CD4-positive, alpha-beta T cell treated with Interleukin-15 for 1 hour (primary cell): ENCODE data around the gene TMEM181.
"Not testable (repeated sequence)": the region's sequence is repeated elsewhere in the genome, so short reads cannot be mapped to it uniquely, and the experiment has no call there.

ENCODE experiments used
- DNase-seq: peaks from one replicate; pipeline ENCODE4 v3.0.0-alpha.2; 2020

Gene TMEM181

GRCh38 chr6:158603261-158604047, 43.6 kb downstream of the TMEM181 start:
- no peak for DNase-seq

- no peak for DNase-seq
Measured at GRCh38 chr6:158604048-158604406, 44.1 kb downstream of the TMEM181 start.

GRCh38 chr6:158605266-158605878, 45.5 kb downstream of the TMEM181 start:
- peak; percentile 30 for DNase-seq

- DNase-seq, result not testable (repeated sequence)
Measured at GRCh38 chr6:158606011-158606410, 46.1 kb downstream of the TMEM181 start.

- no peak for DNase-seq
Measured at GRCh38 chr6:158606935-158607334, 47.0 kb downstream of the TMEM181 start.

- no peak for DNase-seq
Measured at GRCh38 chr6:158607411-158608170, 47.7 kb downstream of the TMEM181 start.

GRCh38 chr6:158608221-158608620, 48.3 kb downstream of the TMEM181 start:
- DNase-seq, result no peak

GRCh38 chr6:158609455-158610155, 49.7 kb downstream of the TMEM181 start:
- no peak for DNase-seq

- no peak for DNase-seq
Measured at GRCh38 chr6:158610319-158610968, 50.6 kb downstream of the TMEM181 start.

- no peak for DNase-seq
Measured at GRCh38 chr6:158611039-158611438, 51.1 kb downstream of the TMEM181 start.

- DNase-seq, result no peak
Measured at GRCh38 chr6:158611541-158612370, 51.9 kb downstream of the TMEM181 start.

- DNase-seq, result not testable (repeated sequence)
Measured at GRCh38 chr6:158614606-158615005, 54.7 kb downstream of the TMEM181 start.

- not testable (repeated sequence) for DNase-seq
Measured at GRCh38 chr6:158618289-158618688, 58.4 kb downstream of the TMEM181 start.

GRCh38 chr6:158619922-158620801, 60.3 kb downstream of the TMEM181 start:
- DNase-seq, result no peak

GRCh38 chr6:158620963-158621693, 61.2 kb downstream of the TMEM181 start:
- DNase-seq, result no peak

GRCh38 chr6:158621694-158622544, 62.0 kb downstream of the TMEM181 start:
- DNase-seq, result no peak

- DNase-seq, result no peak
Measured at GRCh38 chr6:158622545-158623190, 62.8 kb downstream of the TMEM181 start.
